GM19452 (cell line): Measurements from ENCODE around the gene CDKN3.
A peak's percentile ranks its signal among the peaks of the same experiment; 100 is the strongest.
"Not testable (repeated sequence)": the region's sequence is repeated elsewhere in the genome, so short reads cannot be mapped to it uniquely, and the experiment has no call there.

Experiments
- ATAC-seq: cut with Tn5 transposase; IDR thresholded peaks from one replicate; pipeline ENCODE4 v1.9.1; 2021; ENCODE audit not compliant: unreplicated experiment

The CDKN3 gene

DNA sequence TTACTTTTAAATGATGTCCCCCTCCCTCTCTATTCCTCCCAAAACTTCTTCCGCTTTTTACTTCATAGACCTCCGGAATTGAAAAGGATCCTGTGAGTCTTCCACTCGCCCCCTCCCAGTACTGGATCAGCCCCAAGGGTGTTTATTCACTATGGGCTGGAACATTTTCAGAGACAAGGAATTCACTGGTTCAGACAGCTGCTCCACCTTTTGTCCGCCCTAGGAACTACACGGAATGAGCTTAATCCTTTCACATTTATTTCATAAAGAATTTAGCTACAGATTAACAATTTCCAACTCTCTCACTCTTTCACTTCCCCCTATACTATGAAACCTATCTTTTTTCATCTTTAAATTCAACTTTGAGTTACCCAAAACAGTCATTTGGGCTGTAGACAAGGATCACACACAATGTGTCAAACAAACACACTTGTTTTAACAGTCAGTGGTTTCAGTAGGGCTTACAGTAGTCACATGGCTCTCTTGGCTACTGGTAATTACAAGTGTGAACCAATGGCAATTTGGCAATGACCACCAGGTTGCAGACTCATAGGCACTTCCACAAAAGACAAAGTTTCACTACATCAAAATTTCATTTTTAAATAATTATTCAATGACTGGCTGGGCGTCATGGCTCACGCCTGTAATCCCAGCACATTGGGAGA, 23.8 kb downstream of the CDKN3 start:
- no peak for ATAC-seq

GRCh38 chr14:54423991-54424390, 27.2 kb downstream of the CDKN3 start:
- ATAC-seq: no peak

DNA sequence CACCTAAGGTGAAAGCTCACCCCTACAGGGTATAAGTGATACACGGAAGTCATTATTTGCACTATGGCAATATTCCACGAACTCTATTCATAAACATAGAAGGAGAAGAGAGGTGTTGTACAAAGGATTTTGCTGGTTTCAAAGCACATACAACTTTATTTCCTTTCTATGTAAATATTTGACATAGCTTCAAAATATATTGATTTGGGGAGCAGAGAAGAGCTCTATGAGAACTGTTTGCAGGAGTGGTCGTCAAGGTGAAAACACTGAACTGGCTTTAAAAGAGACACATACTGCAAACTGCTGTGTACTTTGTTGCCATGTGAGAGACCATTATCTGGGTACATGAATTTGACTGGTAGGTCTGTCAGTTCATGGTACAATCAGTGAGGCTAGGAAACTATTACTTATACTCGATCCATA, 27.7 kb downstream of the CDKN3 start:
- ATAC-seq: no peak

- ATAC-seq: no peak
Observed at GRCh38 chr14:54425068-54425467, 28.3 kb downstream of the CDKN3 start.

DNA sequence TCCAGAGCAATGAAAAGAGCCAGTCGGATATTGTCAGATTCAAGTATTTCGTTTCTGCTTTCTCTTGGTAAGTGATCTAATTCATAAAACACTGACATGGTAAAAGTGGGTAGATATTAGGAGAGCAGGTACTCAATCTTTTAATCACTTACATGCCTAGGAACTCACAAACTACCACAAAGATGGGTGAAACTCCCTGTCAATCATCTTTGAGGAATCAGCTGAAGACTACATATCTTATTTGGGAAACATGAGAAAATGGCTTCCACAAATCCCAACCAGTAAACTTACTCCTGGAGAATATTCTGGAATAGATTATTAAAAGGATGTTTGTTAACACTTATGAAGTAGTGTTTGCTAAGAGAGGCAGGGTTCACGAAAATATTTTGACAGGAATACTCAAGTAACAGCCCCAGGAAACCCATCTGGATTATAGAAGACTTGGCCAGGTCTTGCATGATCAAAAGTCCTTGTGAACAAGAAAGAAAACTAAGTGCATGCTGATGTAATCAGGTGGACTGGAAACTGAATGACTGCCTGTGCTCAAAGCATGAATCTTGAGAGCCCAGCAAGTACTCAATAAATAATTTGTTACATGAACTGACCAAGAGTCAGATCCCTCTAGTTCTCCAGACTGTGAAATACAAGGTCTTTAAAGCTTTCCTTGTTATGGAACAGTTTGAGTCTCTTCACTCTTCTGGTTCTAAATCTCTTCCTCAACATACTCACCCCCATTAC, 28.9 kb downstream of the CDKN3 start:
- no peak for ATAC-seq

GRCh38 chr14:54427871-54428270, 31.1 kb downstream of the CDKN3 start:
- no peak for ATAC-seq

GRCh38 chr14:54428527-54428926, 31.7 kb downstream of the CDKN3 start:
- no peak for ATAC-seq

- no peak for ATAC-seq
Observed at GRCh38 chr14:54435500-54435981, 38.7 kb downstream of the CDKN3 start.

DNA sequence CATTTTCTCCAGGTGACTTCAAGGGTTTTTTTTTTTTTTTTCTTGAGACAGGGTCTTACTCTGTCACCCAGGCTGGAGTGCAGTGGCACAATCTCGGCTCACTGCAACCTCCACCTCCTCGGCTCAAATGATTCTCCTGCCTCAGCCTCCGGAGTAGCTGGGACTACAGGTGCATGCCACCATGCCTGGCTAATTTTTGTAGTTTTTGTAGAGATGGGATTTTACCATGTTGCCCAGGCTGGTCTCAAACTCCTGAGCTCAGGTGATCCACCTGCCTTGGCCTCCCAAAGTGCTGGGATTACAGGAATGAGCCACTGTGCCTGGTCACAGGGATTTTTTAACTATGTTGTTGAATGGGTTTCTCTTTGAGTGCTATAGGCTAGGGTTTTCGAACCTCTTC, 41.1 kb downstream of the CDKN3 start:
- ATAC-seq: not testable (repeated sequence)

GRCh38 chr14:54438703-54439102, 41.9 kb downstream of the CDKN3 start:
- ATAC-seq: no peak

DNA sequence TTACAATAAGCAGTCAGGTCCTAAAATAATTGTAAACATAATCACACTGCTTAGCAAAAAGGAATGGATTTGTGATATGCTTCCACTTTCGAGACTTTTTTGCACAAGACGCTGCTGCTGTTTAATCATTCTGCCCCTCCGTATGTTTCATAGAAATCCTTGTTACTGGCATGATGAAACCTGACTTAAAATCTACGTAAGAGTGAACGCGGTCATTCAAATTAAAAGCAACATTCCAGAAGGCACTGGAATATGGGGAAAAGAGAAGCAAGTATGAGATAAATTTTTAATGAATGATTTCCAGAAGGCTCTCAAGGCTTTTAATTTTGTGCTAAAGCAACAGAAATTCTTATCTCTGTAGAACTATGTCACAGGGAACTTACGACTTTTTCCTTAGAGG, 43.2 kb downstream of the CDKN3 start:
- no peak for ATAC-seq

DNA sequence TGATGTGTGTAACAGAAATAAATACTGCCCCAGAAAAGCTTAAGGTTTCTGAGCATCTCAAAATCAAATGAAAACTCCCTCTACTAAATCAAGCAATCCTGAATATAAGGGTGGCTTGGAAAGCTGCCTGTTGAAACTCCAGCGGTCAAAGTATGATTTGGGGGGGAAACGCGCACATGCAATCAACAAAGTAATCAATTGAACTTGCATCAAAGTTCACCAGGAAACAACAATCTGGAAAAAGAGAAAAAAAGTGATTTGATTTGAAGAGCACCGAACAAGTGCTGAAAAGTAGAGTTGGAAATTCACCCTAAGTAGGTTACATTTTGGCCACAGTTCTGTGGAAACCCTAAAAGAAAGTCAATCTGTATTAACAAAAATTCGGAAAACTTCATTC, 43.7 kb downstream of the CDKN3 start:
- ATAC-seq: no peak

DNA sequence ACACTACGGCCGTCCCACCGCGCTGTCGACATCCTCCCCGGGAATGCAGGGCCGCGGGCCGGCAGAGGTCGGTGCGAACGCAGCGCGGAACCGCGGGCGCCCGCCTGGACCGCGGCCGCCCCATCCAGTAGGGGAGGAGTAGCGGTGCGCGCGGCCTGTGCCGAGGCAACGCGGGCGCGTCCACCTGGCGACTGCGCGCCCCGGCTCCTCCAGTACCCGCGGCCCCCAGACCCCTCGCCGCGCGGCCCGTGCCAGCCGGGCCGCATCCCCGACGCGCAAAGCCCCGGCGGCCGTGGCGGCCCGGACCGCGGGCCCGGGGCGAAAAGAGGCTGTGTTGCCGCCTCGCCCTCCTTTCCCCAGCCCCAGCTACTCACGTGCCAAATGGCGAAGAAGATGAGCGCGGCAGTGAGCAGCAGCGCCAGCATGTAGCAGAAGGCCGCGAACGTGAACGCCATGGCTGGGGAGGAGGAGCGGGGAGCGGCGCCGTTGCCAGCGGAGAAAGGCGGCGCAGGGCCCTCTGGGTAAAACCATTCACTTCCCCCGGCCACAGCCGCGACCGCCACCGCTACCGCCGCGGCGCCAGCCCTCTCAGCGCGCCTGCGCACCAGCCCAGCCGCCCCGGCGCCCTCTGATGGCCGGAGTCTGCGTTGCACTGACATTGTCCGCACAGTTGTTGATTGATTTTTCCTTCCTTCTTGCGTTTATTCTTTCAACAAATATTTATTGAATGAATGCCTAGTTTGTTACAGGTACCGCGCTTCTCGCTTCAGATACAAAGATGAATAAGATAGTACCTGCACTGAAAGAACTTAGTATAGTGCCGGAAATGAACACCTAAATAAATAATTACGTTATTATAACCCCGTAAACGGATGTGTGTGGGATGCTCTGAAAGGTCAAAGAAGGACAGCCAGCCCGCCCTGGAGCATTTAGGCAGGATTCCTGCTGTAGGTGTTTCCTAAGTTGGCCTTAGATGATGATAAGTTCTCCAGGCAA, 44.4 kb downstream of the CDKN3 start, which contains the start of gene CNIH1:
Gene CNIH1 (minus strand): TSS at position 502 of the 996 bp plus-strand sequence. CDS start 47 bp downstream, at position 455.
- peak; percentile 94 for ATAC-seq

- ATAC-seq: not testable (repeated sequence)
Observed at GRCh38 chr14:54442961-54443360, 46.2 kb downstream of the CDKN3 start.

- no peak for ATAC-seq
Observed at GRCh38 chr14:54443981-54444380, 47.2 kb downstream of the CDKN3 start.

- ATAC-seq: no peak
Observed at GRCh38 chr14:54444681-54445080, 47.9 kb downstream of the CDKN3 start.

DNA sequence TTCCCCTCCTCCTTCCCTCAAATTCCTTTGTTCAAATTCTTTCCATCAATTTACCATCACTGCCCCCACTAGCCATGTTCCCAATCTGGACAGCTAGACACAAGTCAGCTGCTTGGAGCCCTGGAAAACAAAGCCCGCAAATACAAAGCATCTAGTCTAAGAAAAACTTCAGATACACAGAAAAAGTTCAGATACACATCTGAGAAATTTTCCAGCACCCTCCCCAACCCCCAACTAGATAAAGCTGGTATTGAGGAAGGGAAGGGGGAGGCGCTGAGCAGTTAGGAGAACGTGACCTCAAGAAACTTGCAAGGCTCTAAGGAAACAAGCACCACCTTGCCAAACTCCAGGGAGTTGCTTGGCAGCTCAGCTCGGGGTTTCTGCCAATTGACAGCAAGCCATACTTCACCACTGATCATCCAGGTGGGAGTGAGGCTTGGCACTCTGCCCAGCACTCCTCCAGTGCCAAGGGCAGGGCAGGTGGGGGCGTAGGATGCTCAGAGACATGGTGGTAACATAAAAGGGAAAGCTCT, 49.4 kb downstream of the CDKN3 start:
- ATAC-seq: no peak

GRCh38 chr14:54447231-54447692, 50.5 kb downstream of the CDKN3 start:
- ATAC-seq: no peak

DNA sequence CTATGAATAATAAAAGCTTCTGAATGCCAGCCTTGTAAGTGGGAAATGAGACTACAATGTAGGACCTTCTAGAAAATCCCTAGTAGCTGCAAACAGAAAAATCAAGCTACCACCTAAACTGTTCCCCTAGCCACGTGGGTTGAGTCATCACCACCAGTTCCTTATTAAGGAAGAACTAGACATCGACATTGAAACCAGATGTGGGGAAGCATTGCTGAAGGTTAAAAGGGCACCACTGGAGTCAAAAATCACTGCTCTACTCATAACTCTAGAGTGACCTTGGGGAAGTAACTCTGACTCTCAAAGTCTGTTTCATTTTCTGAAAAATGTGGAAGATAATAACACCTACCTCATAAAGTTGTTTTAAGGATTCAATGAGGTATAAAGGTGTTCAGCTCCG, 53.7 kb downstream of the CDKN3 start:
- peak; percentile 78 for ATAC-seq

DNA sequence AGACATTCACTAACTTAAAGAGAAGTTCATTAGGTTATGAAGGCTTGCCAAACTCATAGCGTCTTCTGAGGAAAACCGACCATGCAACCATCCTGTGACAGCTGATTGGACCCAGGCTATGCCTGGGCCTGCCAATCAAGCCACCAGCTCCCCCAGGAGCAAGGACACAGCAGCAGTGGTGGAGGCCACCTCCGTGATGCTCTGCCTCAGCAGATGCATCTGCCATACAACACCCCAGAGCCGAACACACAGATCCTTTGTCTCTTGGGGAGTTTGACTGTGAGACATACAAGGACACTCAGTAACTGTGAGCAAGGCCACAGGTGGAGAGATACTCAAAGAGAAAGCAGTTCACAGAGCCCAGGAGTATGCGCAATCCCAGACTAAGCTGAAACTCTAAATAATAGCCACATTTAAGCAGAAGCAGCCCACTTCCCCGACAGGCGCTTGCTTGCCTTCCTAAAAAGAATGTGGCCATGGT, 54.4 kb downstream of the CDKN3 start:
- no peak for ATAC-seq

- no peak for ATAC-seq
Observed at GRCh38 chr14:54451961-54452360, 55.2 kb downstream of the CDKN3 start.
